Activated gamma-delta T cell (primary cell): ENCODE measurements around the gene OR7A5.
"Not testable (repeated sequence)": the region's sequence is repeated elsewhere in the genome, so short reads cannot be mapped to it uniquely, and the experiment has no call there.

Experiments used
- DNase-seq: peaks from one replicate; lab custom pipeline; 2025; lab: John Stamatoyannopoulos, UW

The OR7A5 gene

DNA sequence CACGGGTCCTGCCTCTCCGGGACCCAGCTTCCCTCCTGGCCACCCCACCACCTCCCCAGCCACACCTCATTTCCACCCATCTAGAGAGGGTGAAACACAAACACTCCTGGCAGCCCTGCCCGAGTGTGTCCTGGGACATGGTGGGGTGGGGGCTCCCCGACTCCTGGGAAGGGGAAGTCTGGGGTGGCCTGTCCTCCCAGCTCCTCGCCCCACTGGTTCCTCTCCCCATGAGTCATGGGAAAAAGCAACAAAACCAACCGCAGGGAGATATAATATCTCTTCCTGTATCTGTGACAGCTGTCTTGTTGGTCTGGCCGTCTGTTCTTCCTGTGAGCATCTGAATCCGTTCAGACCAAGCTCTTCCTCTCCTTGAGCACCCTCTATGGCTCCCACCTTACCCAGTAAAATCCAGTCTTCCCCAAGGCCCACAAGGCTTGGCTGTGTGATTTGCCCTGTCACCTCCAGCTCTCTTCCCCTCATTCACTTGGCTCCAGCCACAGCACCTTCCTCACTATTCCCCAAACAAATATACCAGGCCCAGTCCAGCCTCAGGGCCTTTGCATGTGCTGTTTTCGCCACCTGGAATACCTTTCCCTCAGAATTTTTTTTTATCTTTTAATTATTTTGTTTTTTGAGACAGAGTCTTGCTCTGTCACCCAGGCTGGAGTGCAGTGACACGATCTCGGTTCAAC is 49.7 kb downstream of the OR7A5 start:
- not testable (repeated sequence) for DNase-seq

DNA sequence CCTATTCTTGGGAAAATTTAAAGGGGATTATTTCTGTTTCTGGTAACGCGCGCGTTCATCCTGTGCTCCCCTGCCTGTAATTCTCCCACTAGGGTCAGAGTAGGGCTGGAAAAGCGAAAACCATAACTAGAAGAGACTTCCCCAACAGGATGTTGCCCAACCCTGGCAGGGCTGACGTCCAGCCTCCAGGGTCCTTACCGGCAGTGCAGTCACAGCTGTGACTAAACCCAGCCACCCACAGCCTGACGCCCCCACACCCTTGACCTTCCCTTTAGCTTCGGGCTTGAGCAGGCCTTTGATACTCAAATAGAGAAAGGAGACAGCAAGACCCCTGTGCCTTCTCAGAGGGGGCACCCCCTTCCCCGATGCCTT is 50.3 kb downstream of the OR7A5 start:
- not testable (repeated sequence) for DNase-seq

DNA sequence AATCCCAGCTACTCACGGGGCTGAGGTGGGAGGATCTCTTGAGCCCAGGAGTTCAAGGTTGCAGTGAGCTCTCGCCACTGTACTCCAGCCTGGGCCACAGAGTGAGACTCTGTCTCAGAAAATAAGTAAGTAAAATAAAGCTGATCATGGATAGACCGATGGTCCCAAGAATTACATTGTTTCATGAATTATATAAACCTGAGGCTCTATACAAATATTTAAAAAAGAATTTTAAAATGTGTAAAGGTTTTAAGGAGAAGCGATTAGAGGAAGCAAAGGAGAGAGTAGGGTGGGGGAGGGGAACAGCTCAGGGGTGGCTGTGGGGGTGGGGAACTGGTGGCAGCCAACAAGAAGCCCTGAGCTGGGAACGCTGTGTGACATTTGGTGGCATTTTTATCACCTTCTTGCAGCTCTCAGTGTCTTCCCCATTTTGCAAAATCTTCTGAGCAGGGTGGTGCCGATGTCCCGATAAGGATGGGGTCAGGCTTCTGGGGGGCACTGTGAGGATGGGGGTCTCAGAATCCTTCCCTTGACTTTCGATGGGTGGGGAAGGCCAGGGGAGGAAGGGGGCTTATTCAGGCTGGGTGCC is 51.5 kb downstream of the OR7A5 start:
- DNase-seq = not testable (repeated sequence)

DNA sequence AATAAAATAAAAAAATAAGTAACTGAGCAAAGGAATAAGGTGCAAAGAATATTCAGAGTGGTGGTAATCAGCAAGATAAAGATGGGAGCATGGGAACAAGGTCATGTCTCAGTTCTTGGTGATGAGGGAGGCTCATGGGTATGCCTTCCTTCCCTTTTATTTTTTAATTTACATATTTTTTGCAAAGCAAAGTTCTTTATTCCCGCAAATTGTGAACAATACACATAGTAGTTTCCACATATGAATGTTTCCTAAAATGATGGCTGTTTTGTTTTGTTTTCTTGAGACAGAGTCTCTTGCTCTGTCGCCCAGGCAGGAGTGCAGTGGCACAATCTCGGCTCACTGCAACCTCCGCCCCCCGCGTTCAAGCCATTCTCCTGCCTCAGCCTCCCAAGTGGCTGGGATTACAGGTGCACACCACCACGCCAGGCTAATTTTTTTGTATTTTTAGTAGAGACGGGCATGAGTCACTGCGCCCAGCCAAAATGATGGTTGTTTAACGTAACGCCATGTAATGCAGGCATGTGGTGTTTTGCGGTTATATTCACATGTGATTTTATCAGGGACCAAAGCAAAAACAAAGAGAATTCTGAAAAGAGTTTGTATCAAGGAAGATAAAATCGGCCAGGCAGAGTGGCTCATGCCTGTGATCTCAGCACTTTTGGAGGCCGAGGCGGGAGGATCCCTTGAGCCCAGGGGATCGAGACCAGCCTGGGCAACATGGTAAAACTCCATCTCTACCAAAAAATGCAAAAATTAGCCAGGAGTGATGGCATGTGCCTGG is 52.2 kb downstream of the OR7A5 start:
- no peak for DNase-seq

DNA sequence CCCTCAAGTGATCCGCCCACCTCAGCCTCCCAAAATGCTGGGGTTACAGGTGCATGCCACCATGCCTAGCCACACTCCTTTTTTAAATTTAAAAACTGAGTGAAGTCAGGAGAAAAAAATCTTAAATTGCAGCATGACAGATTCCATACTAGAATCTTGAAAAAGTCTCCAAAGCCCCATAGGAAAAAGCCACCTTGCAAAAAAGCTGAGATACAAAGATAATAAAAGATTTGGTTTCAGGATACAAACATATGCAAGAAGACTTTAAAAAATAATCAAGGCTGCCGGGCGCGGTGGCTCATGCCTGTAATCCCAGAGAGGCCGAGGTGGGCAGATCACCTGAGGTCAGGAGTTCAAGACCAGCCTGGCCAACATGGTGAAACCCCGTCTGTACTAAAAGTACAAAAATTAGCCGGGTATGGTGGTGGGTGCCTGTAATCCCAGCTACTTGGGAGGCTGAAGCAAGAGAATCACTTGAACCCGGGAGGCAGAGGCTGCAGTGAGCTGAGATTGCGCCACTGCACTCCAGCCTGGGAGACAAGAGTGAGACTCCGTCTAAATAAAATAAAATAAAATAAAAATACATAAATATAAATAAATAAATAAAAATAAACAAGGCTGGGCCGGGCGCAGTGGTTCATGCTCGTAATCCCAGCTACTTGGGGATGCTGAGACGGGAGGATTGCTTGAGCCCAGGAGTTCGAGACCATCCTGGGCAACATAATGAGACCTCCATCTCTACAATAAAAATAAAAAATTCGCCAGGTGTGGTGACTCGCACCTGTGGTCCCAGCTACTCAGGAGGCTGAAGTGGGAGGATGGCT is 53.1 kb downstream of the OR7A5 start:
- not testable (repeated sequence) for DNase-seq

DNA sequence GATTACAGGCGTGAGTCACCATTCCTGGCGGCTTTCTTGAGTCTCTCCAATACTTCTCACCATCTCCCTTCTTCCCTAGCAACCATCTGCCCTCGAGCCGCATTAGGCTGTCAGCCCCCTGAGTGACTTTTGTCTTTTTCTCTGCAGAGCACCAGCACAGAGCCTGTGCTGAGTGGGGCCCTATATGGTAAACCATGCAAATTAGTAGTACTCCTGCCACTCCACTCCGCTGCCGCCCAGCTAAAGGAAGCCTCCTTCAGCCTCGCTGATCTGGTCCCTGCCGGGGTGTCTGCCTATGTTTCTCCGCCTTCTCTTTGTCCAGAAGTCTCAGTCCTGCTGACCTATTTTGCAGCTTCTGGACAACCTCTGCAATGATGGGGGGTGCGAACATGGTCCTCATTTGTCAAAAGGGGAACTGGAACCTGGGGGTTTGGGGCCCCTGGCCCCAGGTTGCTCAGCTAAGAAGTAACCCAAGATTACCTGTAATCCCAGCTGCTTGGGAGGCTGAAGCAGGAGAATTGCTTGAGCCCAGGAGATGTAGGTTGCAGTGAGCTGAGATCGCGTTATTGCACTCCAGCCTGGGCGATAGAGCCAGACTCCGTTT is 54.3 kb downstream of the OR7A5 start:
- DNase-seq = not testable (repeated sequence)

DNA sequence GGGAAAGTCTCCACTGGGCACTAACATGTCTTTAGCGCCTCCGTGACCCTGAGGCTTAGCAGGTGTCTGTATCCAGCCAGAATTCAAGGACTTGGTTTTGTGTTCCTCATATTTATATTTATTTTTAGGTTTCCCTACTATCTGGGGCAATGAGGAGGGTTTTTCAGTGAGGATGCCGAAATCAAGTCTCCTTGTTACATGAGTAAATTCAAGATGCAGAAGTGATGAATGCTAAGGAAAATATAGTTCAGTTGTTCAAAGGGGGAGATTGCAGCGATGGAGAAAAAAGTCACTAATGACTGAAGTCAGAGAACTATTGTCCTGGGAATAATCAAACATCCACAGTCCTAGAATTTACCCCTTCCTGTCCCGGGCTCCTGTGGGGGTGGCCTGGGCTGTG is 55.8 kb downstream of the OR7A5 start:
- DNase-seq = no peak

DNA sequence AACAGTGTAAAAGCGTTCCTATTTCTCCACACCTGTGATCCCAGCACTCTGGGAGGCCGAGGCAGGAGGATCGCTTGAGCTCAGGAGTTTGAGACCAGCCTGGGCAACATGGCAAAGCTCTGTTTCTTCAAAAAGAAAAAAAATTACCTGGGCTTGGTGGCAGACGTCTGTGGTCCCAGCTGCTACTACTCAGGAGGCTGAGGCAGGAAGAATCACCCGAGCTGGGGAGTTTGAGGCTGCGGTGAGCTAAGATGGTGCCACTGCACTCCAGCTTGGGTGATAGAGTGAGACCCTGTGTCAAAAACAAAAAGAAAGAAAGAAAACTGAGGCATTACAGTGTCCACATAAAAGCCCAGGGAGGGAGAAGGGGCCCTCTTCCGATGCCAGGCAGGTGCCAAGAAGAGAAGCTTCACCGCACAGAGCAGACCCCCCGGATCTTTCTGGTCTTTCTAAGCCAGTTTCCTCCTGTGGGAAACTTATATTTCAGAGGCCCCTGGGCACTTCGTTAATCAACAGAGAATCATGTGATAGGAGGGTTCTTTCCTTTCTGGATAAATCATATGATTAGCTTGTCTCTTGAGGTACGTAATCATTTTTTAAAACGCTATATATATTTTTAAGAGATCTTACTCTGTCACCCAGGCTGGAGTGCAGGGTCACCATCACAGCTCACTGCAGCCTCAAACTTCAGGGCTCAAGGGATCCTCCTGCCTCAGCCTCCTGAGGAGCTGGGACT is 56.7 kb downstream of the OR7A5 start, which contains the start of gene ADGRE2:
TSS of gene ADGRE2 (minus strand) at position 451 of the 736 bp plus-strand sequence. CDS start 1,804 bp downstream, outside the sequence.
- DNase-seq = not testable (repeated sequence)

DNA sequence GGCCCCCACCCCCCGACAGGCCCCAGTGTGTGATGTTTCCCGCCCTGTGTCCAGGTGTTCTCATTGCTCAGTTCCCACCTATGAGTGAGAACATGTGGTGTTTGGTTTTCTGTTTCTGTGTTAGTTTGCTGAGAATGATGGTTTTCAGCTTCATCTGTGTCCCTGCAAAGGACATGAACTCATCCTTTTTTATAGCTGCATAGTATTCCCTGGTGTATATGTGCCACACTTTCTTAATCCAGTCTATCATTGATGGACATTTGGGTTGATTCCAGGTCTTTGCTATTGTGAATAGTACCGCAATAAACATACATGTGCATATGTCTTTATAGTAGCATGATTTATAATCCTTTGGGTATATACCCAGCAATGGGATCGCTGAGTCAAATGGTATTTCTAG is 57.3 kb downstream of the OR7A5 start:
- not testable (repeated sequence) for DNase-seq
